HG03066 (cell line): ENCODE data around the gene DAPK1.

Experiments
- ATAC-seq: cut with Tn5 transposase; IDR thresholded peaks from one replicate; pipeline ENCODE4 v1.9.1; 2021; ENCODE audit warnings: low read depth; ENCODE audit not compliant: unreplicated experiment

DAPK1 gene

GRCh38 chr9:87751868-87752267, 254.2 kb downstream of the DAPK1 start:
- no peak for ATAC-seq

- no peak for ATAC-seq
Observed at GRCh38 chr9:87753313-87753712, 255.6 kb downstream of the DAPK1 start.
